ENCODE measurements around the gene GPR132. TPM values are rescaled to one million over a fixed set of nuclear protein-coding genes. Genes with fewer than 3 reads are reported as not detected.
A peak's percentile ranks its signal among the peaks of the same experiment; 100 is the strongest.

GPR132 gene
- total RNA-seq, 3 donors from 2014 or later = 1.3 to 2.9 (median 1.8) TPM

GRCh38 chr14:105021656-105022275 is 43.5 kb downstream of the GPR132 start:
- Histone ChIP-seq H3K27me3 (no peaks in the 10 kb centered on the region), H3K4me3 (peak overlapping the region; percentile 43 to 99 (median 97)), H3K36me3 (no peaks in the 10 kb centered on the region), H3K27ac (peak overlapping the region; percentile 80 to 90), H3K9me3 (no peaks in the 10 kb centered on the region), H3K4me1 (peaks cover 5 to 9% of the 10 kb centered on the region in 2 donors)
- intact Hi-C loops (cut with DNase I; ENCODE audit: low total_unique reads) = no loop called here
- peak in 1 of 3 donors; percentile 10 for TF ChIP-seq POLR2AphosphoS5 (IDR thresholded peaks at IDR 0.05)
- TF ChIP-seq POLR2A (IDR thresholded peaks at IDR 0.05) = no peak
- peak in 1 of 2 donors; percentile 30 for DNase-seq (ENCODE audit: low spot score in 2 of 2)

- H3K4me3 ChIP-seq = peak within 1 kb of the TSS; percentile 72 to 99 (median 97)
- peak; percentile 96 to 97 for DNase-seq (ENCODE audit: low spot score in 2 of 2)
- H3K36me3 ChIP-seq = no peaks in the 10 kb centered on the region
- H3K27ac ChIP-seq = peak within 1 kb of the TSS; percentile 80 to 90
- TF ChIP-seq POLR2AphosphoS5 (IDR thresholded peaks at IDR 0.05) (peak; percentile 77 to 89 (median 78)), CTCF (IDR thresholded peaks at IDR 0.05) (peak in 1 of 3 donors; percentile 19), POLR2A (IDR thresholded peaks at IDR 0.05) (peak; percentile 68)
- H3K9me3 ChIP-seq = no peaks in the 10 kb centered on the region
- H3K27me3 ChIP-seq = no peaks in the 10 kb centered on the region
- intact Hi-C loops (cut with DNase I; ENCODE audit: low total_unique reads) = no loop called here
- H3K4me1 ChIP-seq = peaks cover 5 to 9% of the 10 kb centered on the region in 2 donors
Observed at GRCh38 chr14:105020815-105021655, 44.2 kb downstream of the GPR132 start, which contains the start of gene CDCA4. CDCA4 (minus strand) TSS chr14:105021083; CDS start chr14:105011929, 9,154 bp downstream.

GRCh38 chr14:105019861-105020814 is 45.1 kb downstream of the GPR132 start:
- no peaks in the 10 kb centered on the region for H3K27me3 ChIP-seq
- no peaks in the 10 kb centered on the region for H3K9me3 ChIP-seq
- TF ChIP-seq CTCF (IDR thresholded peaks at IDR 0.05) = no peak
- TF ChIP-seq POLR2AphosphoS5 (IDR thresholded peaks at IDR 0.05) = no peak
- no peak for TF ChIP-seq POLR2A (IDR thresholded peaks at IDR 0.05)
- peaks cover 5 to 9% of the 10 kb centered on the region in 2 donors for H3K4me1 ChIP-seq
- H3K4me3 ChIP-seq = peak overlapping the region; percentile 72 to 99 (median 97)
- DNase-seq (ENCODE audit: low spot score in 2 of 2) = no peak
- H3K36me3 ChIP-seq = no peaks in the 10 kb centered on the region
- intact Hi-C loops (cut with DNase I; ENCODE audit: low total_unique reads) = no loop called here
- H3K27ac ChIP-seq = peak overlapping the region; percentile 80 to 90

GRCh38 chr14:105018414-105018813 is 46.8 kb downstream of the GPR132 start:
- intact Hi-C loops (cut with DNase I; ENCODE audit: low total_unique reads) = no loop called here
- no peaks in the 10 kb centered on the region for H3K36me3 ChIP-seq

More at GRCh38 chr14:105018414-105018813, 46.8 kb downstream of the GPR132 start:
- Histone ChIP-seq H3K4me1 (peaks cover 5 to 9% of the 10 kb centered on the region in 2 donors), H3K4me3 (no peak overlapping the region), H3K27ac (no peak overlapping the region), H3K9me3 (no peaks in the 10 kb centered on the region), H3K27me3 (no peaks in the 10 kb centered on the region)
- TF ChIP-seq CTCF (IDR thresholded peaks at IDR 0.05) (no peak), POLR2A (IDR thresholded peaks at IDR 0.05) (no peak), POLR2AphosphoS5 (IDR thresholded peaks at IDR 0.05) (no peak)
- DNase-seq (ENCODE audit: low spot score in 2 of 2) = no peak

All from breast epithelium (tissue), 4 donors.